DOHH2 (cell line): ENCODE measurements around the gene HOXD10.

Experiments
- H3F3A ChIP-seq: fragments of 200-600 bp; sonication (generic), shearing (Covaris generic); 2 replicates; pipeline ENCODE4 v1.6.0; 2016; ENCODE audit warnings: antibody characterized with exemption, mild to moderate bottlenecking; ENCODE audit not compliant: control insufficient read depth, insufficient read depth
- H3K27ac ChIP-seq: fragments of 200-600 bp; sonication (generic); 2 replicates; pipeline ENCODE4 v1.5.1; 2014; ENCODE audit warnings: low read depth, mild to moderate bottlenecking, low read length, moderate library complexity
- H3K27me3 ChIP-seq: fragments of 200-600 bp; sonication (generic); 2 replicates; pipeline ENCODE4 v1.6.1; 2014; ENCODE audit warnings: mild to moderate bottlenecking, low read length, mixed read lengths; ENCODE audit not compliant: control insufficient read depth
- H3K36me3 ChIP-seq: fragments of 200-600 bp; sonication (generic); 2 replicates; pipeline ENCODE4 v1.6.1; 2014; ENCODE audit warnings: mild to moderate bottlenecking, low read length, moderate library complexity, mixed read lengths; ENCODE audit not compliant: control insufficient read depth
- H3K4me1 ChIP-seq: fragments of 200-600 bp; sonication (generic); 2 replicates; pipeline ENCODE4 v1.6.1; 2014; ENCODE audit warnings: mild to moderate bottlenecking, low read length, mixed read lengths; ENCODE audit not compliant: control insufficient read depth
- H3K4me2 ChIP-seq: fragments of 200-600 bp; sonication (generic); 2 replicates; pipeline ENCODE4 v1.6.0; 2014; ENCODE audit warnings: mild to moderate bottlenecking, low read length, moderate library complexity
- H3K4me3 ChIP-seq: fragments of 200-600 bp; sonication (generic); 2 replicates; pipeline ENCODE4 v1.5.1; 2014; ENCODE audit warnings: mild to moderate bottlenecking, low read length, mixed read lengths
- H3K79me2 ChIP-seq: fragments of 200-600 bp; sonication (generic); 2 replicates; pipeline ENCODE4 v1.6.1; 2014; ENCODE audit warnings: mild to moderate bottlenecking, low read length, mixed read lengths; ENCODE audit not compliant: control insufficient read depth
- H3K9me2 ChIP-seq: fragments of 200-600 bp; sonication (generic); replicated peaks from 2 replicates; pipeline ENCODE4 v1.6.1; 2014; ENCODE audit warnings: mild to moderate bottlenecking, low read length, mixed read lengths; ENCODE audit not compliant: control insufficient read depth
- H3K9me3 ChIP-seq: fragments of 200-600 bp; sonication (generic); 2 replicates; pipeline ENCODE4 v1.6.1; 2014; ENCODE audit warnings: antibody characterized with exemption, low read length, mixed read lengths; ENCODE audit not compliant: control insufficient read depth, insufficient read depth
- H4K20me1 ChIP-seq: fragments of 200-600 bp; sonication (generic); 2 replicates; pipeline ENCODE4 v1.6.0; 2014; ENCODE audit warnings: low read depth, mild to moderate bottlenecking, antibody characterized with exemption, low read length, moderate library complexity; ENCODE audit not compliant: control insufficient read depth, insufficient read depth
- CTCF ChIP-seq: fragments of 200-600 bp; sonication (generic); IDR thresholded peaks from one replicate; pipeline ENCODE4 v1.5.1; 2014; ENCODE audit warnings: antibody characterized with exemption, mild to moderate bottlenecking, low read depth, low read length; ENCODE audit not compliant: poor library complexity, severe bottlenecking
- EZH2phosphoT487 ChIP-seq: fragments of 200-600 bp; sonication (generic); IDR thresholded peaks from 2 replicates; pipeline ENCODE4 v1.6.1; 2017; ENCODE audit warnings: borderline replicate concordance, mild to moderate bottlenecking, antibody characterized with exemption, low read length, moderate library complexity, mixed read lengths

Gene HOXD10

GRCh38 chr2:176089843-176090395 is 26.7 kb upstream of the HOXD10 start:
- Histone ChIP-seq H3F3A (no peaks in the 10 kb centered on the region), H3K4me2 (no peak overlapping the region), H4K20me1 (no peaks in the 10 kb centered on the region), H3K4me1 (no peaks in the 10 kb centered on the region), H3K4me3 (no peak overlapping the region), H3K36me3 (no peaks in the 10 kb centered on the region), H3K79me2 (no peaks in the 10 kb centered on the region), H3K27ac (no peak overlapping the region), H3K9me3 (no peaks in the 10 kb centered on the region), H3K27me3 (peaks cover 42% of the 10 kb centered on the region), H3K9me2 (no peaks in the 10 kb centered on the region)
- TF ChIP-seq CTCF (no peak), EZH2phosphoT487 (no peak)

GRCh38 chr2:176090862-176091261 is 25.7 kb upstream of the HOXD10 start:
- no peaks in the 10 kb centered on the region for H3K36me3 ChIP-seq
- H3K9me2 ChIP-seq: no peaks in the 10 kb centered on the region
- no peaks in the 10 kb centered on the region for H4K20me1 ChIP-seq
- H3K79me2 ChIP-seq: no peaks in the 10 kb centered on the region
- no peaks in the 10 kb centered on the region for H3F3A ChIP-seq
- H3K4me2 ChIP-seq: no peak overlapping the region
- no peak overlapping the region for H3K27ac ChIP-seq
- H3K27me3 ChIP-seq: peaks cover 48% of the 10 kb centered on the region
- H3K4me3 ChIP-seq: no peak overlapping the region
- TF ChIP-seq CTCF: no peak
- TF ChIP-seq EZH2phosphoT487: no peak
- no peaks in the 10 kb centered on the region for H3K9me3 ChIP-seq
- H3K4me1 ChIP-seq: no peaks in the 10 kb centered on the region

GRCh38 chr2:176091329-176092258 is 25.0 kb upstream of the HOXD10 start:
- Histone ChIP-seq H3F3A (no peaks in the 10 kb centered on the region), H4K20me1 (no peaks in the 10 kb centered on the region), H3K36me3 (no peaks in the 10 kb centered on the region), H3K4me2 (no peak overlapping the region), H3K79me2 (no peaks in the 10 kb centered on the region), H3K9me2 (no peaks in the 10 kb centered on the region), H3K4me1 (peaks cover 2% of the 10 kb centered on the region), H3K9me3 (no peaks in the 10 kb centered on the region), H3K27me3 (peaks cover 49% of the 10 kb centered on the region), H3K4me3 (no peak overlapping the region), H3K27ac (no peak overlapping the region)
- TF ChIP-seq CTCF (no peak), EZH2phosphoT487 (no peak)
